Lower lobe of right lung (tissue), 2 donors: ENCODE data around the gene HTT. TPM values are rescaled to one million over a fixed set of nuclear protein-coding genes. Genes with fewer than 3 reads are reported as not detected.
A peak's percentile ranks its signal among the peaks of the same experiment; 100 is the strongest.

ENCODE experiments used
- ATAC-seq, 2 donors: fragments of 200-7000 bp; cut with Tn5 transposase; one replicate each; pipeline ENCODE4 v1.9.1; 2020 to 2022; ENCODE audit warnings: mild to moderate bottlenecking in 2 of 2, moderate library complexity in 2 of 2
- DNase-seq: peaks from one replicate; pipeline ENCODE4 v3.0.0-alpha.2; 2020
- H3K27ac ChIP-seq: fragments of 200-600 bp; one replicate; pipeline ENCODE4 v1.8.0; 2022
- H3K27me3 ChIP-seq: fragments of 200-600 bp; one replicate; pipeline ENCODE4 v1.8.0; 2022; ENCODE audit warnings: low read depth
- H3K36me3 ChIP-seq: fragments of 200-600 bp; one replicate; pipeline ENCODE4 v1.8.0; 2022; ENCODE audit warnings: mild to moderate bottlenecking
- H3K4me1 ChIP-seq: fragments of 200-600 bp; one replicate; pipeline ENCODE4 v1.8.0; 2022
- H3K4me3 ChIP-seq: fragments of 200-600 bp; one replicate; pipeline ENCODE4 v1.8.0; 2022; ENCODE audit warnings: mild to moderate bottlenecking
- H3K9me3 ChIP-seq: fragments of 200-600 bp; one replicate; pipeline ENCODE4 v1.8.0; 2022
- intact Hi-C: fragments of 100-400 bp; cut with DNase I; formaldehyde crosslinking; loops from one replicate; pipeline ENCODE4 v1.11.0; 2022
- total RNA-seq: library from RNA; stranded (reverse); fragmentation: NEBNext Ultra II Directional; extraction: Animal tissue kit (Norgen Biotek cat#: 25700); gene quantifications from one replicate; pipeline ENCODE4 v1.2.1, GENCODE V29; 2021
- TF ChIP-seq, protein P1 (sequence below): fragments of 200-600 bp; IDR thresholded peaks from one replicate; pipeline ENCODE4 v1.8.0; 2022; ENCODE audit warnings: antibody characterized with exemption, mild to moderate bottlenecking
- donor health status: DM: no; HTN: yes; CAD: no; lungs with severe emphysema.

Gene HTT
- total RNA-seq, 1 donor from 2014 or later = 73.1 TPM

DNA sequence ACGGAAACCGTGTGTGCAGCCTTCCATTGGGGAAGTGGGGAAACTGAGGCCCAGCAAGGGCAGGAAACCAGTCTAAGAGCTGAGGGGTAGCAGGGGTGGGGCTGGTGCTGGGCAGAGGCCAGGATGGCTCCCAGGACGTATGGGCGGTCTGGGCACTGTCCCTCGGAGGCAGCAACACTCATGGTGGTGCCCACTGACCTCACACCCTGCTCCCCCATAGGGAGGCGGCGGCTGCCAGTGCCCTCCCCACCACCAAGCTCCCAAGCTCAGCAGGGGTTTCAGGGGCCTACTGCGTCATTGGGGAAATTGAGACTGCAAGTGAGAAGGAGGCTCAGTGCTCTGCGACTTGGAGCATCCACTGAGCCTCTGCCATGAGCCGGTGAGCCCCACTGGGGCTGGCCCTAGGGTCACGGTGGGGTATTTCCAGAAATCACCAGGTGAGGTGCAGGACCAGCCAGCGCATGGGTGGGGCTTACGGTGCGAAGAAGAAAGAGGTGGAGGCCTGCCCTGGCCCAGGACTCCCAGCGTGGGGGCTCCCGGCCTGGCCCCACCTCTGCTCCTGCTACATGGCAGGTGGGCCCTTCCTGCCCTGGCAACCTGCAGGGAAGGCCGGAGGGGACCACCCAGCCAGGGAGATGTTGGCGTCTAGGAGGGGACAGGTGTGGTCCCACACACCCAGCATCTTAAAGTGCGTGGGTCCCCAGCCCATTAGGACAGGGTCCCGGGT lies 175.4 kb downstream of the HTT start:
- Histone ChIP-seq H3K4me3 (no peak overlapping the region), H3K27me3 (no peaks in the 10 kb centered on the region), H3K9me3 (no peaks in the 10 kb centered on the region), H3K4me1 (no peaks in the 10 kb centered on the region), H3K36me3 (no peaks in the 10 kb centered on the region), H3K27ac (no peak overlapping the region)
- DNase-seq (peak; percentile 42), ATAC-seq (no peak)
- intact Hi-C loops = no loop called here
- TF ChIP-seq, protein P1, sequence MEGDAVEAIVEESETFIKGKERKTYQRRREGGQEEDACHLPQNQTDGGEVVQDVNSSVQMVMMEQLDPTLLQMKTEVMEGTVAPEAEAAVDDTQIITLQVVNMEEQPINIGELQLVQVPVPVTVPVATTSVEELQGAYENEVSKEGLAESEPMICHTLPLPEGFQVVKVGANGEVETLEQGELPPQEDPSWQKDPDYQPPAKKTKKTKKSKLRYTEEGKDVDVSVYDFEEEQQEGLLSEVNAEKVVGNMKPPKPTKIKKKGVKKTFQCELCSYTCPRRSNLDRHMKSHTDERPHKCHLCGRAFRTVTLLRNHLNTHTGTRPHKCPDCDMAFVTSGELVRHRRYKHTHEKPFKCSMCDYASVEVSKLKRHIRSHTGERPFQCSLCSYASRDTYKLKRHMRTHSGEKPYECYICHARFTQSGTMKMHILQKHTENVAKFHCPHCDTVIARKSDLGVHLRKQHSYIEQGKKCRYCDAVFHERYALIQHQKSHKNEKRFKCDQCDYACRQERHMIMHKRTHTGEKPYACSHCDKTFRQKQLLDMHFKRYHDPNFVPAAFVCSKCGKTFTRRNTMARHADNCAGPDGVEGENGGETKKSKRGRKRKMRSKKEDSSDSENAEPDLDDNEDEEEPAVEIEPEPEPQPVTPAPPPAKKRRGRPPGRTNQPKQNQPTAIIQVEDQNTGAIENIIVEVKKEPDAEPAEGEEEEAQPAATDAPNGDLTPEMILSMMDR = no peak

GRCh38 chr4:3250438-3250955 lies 176.0 kb downstream of the HTT start:
- H3K27me3 ChIP-seq = no peaks in the 10 kb centered on the region
- H3K27ac ChIP-seq = peak overlapping the region; percentile 74
- DNase-seq (peak; percentile 79), ATAC-seq (peak; percentile 88 to 91)
- TF ChIP-seq, protein P1 = no peak
- H3K9me3 ChIP-seq = no peaks in the 10 kb centered on the region
- intact Hi-C loops = no loop called here
- H3K4me3 ChIP-seq = peak overlapping the region; percentile 39
- peaks cover under 1% of the 10 kb centered on the region for H3K36me3 ChIP-seq
- no peaks in the 10 kb centered on the region for H3K4me1 ChIP-seq

DNA sequence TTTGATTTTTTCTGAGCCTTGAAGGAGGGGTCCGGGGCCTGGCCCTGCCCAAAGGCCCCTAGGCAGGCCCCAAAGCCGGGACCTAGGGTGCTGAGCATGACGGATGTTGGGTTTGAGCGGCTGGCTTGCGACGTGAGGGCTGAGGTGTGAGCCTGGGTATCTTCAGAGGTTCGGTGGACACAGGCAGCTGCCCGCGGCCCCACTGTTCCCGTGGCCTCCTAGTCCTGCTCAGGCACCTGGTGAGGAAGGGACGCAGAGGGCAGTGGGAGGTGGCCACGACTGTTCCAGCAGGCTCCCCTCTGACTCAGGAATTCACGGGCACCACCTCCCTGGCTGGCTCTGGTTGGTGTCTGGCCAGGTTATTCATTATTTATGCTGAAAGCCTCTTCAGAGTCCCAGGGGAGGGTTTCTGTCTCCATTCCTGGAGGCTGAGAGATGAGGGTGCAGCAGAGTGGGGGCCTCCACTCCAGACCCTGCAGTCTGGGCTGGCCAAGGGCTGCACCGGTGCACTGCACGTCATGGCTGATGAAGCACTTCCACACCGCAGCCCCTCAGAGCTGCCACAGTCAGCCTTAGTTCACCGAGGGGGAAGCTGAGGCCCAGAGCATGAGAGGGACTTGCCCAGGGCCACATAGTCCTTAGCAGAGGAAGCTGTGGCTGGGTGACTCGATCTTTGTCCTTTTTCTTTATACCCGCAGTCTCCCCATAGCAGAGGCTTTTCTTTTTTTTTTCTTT lies 176.6 kb downstream of the HTT start:
- Histone ChIP-seq H3K4me1 (no peaks in the 10 kb centered on the region), H3K27me3 (no peaks in the 10 kb centered on the region), H3K9me3 (no peaks in the 10 kb centered on the region), H3K36me3 (peaks cover 6% of the 10 kb centered on the region), H3K4me3 (peak overlapping the region; percentile 39), H3K27ac (peak overlapping the region; percentile 74)
- peak; percentile 69 for DNase-seq
- TF ChIP-seq, protein P1 = no peak
- ATAC-seq = peak; percentile 84 to 88
- intact Hi-C loops = no loop called here

GRCh38 chr4:3251691-3252479 lies 177.4 kb downstream of the HTT start:
- Histone ChIP-seq H3K9me3 (no peaks in the 10 kb centered on the region), H3K4me1 (no peaks in the 10 kb centered on the region), H3K4me3 (no peak overlapping the region), H3K36me3 (peaks cover 9% of the 10 kb centered on the region), H3K27me3 (no peaks in the 10 kb centered on the region), H3K27ac (no peak overlapping the region)
- intact Hi-C loops = no loop called here
- no peak for ATAC-seq
- TF ChIP-seq, protein P1 = no peak
- DNase-seq = peak; percentile 44

- Histone ChIP-seq H3K27me3 (no peaks in the 10 kb centered on the region), H3K27ac (no peak overlapping the region), H3K36me3 (peaks cover 9% of the 10 kb centered on the region), H3K9me3 (no peaks in the 10 kb centered on the region), H3K4me1 (no peaks in the 10 kb centered on the region), H3K4me3 (no peak overlapping the region)
- peak; percentile 9 for DNase-seq
- TF ChIP-seq, protein P1 = no peak
- intact Hi-C loops = no loop called here
- no peak for ATAC-seq
Observed at GRCh38 chr4:3252480-3252828, 178.0 kb downstream of the HTT start.
